Prostate gland (tissue), 2 donors: ENCODE data around the gene MED16. TPM values are rescaled to one million over a fixed set of nuclear protein-coding genes. Genes with fewer than 3 reads are reported as not detected.
"Not testable (repeated sequence)": the region's sequence is repeated elsewhere in the genome, so short reads cannot be mapped to it uniquely, and the experiment has no call there.

Source experiments
- DNase-seq: peaks from one replicate; pipeline ENCODE4 v3.0.0-alpha.2; 2019; ENCODE audit warnings: low spot score
- H3K27ac ChIP-seq, 2 donors: fragments of 200-600 bp; sonication (generic); 2 replicates each; pipeline ENCODE4 v1.5.1; 2017 to 2019
- H3K27me3 ChIP-seq: fragments of 200-600 bp; sonication (generic); replicated peaks from 2 replicates; pipeline ENCODE4 v1.5.1; 2019; ENCODE audit not compliant: insufficient read depth
- H3K36me3 ChIP-seq, 2 donors: fragments of 200-600 bp; sonication (generic); 1 replicate in 1 of 2; 2 replicates in 1 of 2; pipeline versions ENCODE4 v1.5.1 to v1.8.1; 2017 to 2019
- H3K4me1 ChIP-seq: fragments of 200-600 bp; sonication (generic); replicated peaks from 2 replicates; pipeline ENCODE4 v1.5.1; 2019
- H3K4me3 ChIP-seq, 2 donors: fragments of 200-600 bp; sonication (generic); 2 replicates each; pipeline ENCODE4 v1.5.1; 2017 to 2019
- H3K9me3 ChIP-seq: fragments of 200-600 bp; sonication (generic); 2 replicates; pipeline ENCODE4 v1.5.1; 2017
- POLR2A ChIP-seq: fragments of 450-650 bp; IDR thresholded peaks from one replicate; pipeline ENCODE4 v1.6.1; 2016; ENCODE audit warnings: antibody characterized with exemption, mild to moderate bottlenecking
- POLR2AphosphoS5 ChIP-seq: sonication (generic); formaldehyde crosslinking; IDR thresholded peaks from one replicate; pipeline ENCODE4 v1.6.1; 2017; ENCODE audit warnings: antibody characterized with exemption
- WGBS: methylation state at CpG from one replicate; pipeline ENCODE4 v1.1.5; 2018; 5-methylcytosine and 5-hydroxymethylcytosine counted together
- intact Hi-C: fragments of 100-400 bp; cut with DNase I; formaldehyde crosslinking; loops from one replicate; pipeline ENCODE4 v1.14.2; 2022
- total RNA-seq, 2 donors: library from RNA; depleted of rRNA; stranded (reverse); fragments of >200 nt; gene quantifications; one replicate each; pipeline ENCODE4 v1.1.0, GENCODE V29; 2016
- TF ChIP-seq, protein P1 (sequence below), 4 experiments: fragments of 200-600 bp in 2 of 4; fragments of 450-650 bp in 2 of 4; sonication (generic) in 2 of 4; IDR thresholded peaks; 1 replicate in 3 of 4; 2 replicates in 1 of 4; pipeline ENCODE4 v1.5.1; 2016 to 2019; ENCODE audit warnings: antibody characterized with exemption in 4 of 4, mild to moderate bottlenecking in 2 of 4, moderate library complexity in 2 of 4

The MED16 gene
- total RNA-seq, 2 donors from 2014 or later, result 65.1 to 114 TPM

GRCh38 chr19:852136-853013, 40.6 kb downstream of the MED16 start, which contains the start of gene ELANE:
Gene ELANE (plus strand): TSS chr19:852303. CDS start chr19:852329, 26 bp downstream.
- Histone ChIP-seq H3K36me3 (no peaks in the 10 kb centered on the region), H3K4me3 (no peak within 1 kb of the TSS), H3K4me1 (peaks cover 4% of the 10 kb centered on the region), H3K27me3 (peaks cover 6% of the 10 kb centered on the region), H3K27ac (peak within 1 kb of the TSS; percentile 55 to 64), H3K9me3 (no peaks in the 10 kb centered on the region)
- DNase-seq, result no peak
- TF ChIP-seq, protein P1, sequence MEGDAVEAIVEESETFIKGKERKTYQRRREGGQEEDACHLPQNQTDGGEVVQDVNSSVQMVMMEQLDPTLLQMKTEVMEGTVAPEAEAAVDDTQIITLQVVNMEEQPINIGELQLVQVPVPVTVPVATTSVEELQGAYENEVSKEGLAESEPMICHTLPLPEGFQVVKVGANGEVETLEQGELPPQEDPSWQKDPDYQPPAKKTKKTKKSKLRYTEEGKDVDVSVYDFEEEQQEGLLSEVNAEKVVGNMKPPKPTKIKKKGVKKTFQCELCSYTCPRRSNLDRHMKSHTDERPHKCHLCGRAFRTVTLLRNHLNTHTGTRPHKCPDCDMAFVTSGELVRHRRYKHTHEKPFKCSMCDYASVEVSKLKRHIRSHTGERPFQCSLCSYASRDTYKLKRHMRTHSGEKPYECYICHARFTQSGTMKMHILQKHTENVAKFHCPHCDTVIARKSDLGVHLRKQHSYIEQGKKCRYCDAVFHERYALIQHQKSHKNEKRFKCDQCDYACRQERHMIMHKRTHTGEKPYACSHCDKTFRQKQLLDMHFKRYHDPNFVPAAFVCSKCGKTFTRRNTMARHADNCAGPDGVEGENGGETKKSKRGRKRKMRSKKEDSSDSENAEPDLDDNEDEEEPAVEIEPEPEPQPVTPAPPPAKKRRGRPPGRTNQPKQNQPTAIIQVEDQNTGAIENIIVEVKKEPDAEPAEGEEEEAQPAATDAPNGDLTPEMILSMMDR (IDR thresholded peaks at IDR 0.05), result no peak
- TF ChIP-seq POLR2AphosphoS5 (no peak), POLR2A (no peak)
- intact Hi-C loops, result no loop called here
- 72% methylated on average over 37 of the region's 55 CpGs for WGBS

- peaks cover 4% of the 10 kb centered on the region for H3K4me1 ChIP-seq
- no peaks in the 10 kb centered on the region for H3K36me3 ChIP-seq
- peak overlapping the region; percentile 55 to 64 for H3K27ac ChIP-seq
- WGBS, result 52% methylated on average over 8 of the region's 13 CpGs
- H3K9me3 ChIP-seq, result no peaks in the 10 kb centered on the region
- no peak overlapping the region for H3K4me3 ChIP-seq
- intact Hi-C loops, result no loop called here
- TF ChIP-seq, protein P1 (IDR thresholded peaks at IDR 0.05), result no peak
- TF ChIP-seq POLR2AphosphoS5, result no peak
- no peak for TF ChIP-seq POLR2A
- no peak for DNase-seq
- peaks cover 6% of the 10 kb centered on the region for H3K27me3 ChIP-seq
Measured at GRCh38 chr19:850979-851335, 42.0 kb downstream of the MED16 start.

DNA sequence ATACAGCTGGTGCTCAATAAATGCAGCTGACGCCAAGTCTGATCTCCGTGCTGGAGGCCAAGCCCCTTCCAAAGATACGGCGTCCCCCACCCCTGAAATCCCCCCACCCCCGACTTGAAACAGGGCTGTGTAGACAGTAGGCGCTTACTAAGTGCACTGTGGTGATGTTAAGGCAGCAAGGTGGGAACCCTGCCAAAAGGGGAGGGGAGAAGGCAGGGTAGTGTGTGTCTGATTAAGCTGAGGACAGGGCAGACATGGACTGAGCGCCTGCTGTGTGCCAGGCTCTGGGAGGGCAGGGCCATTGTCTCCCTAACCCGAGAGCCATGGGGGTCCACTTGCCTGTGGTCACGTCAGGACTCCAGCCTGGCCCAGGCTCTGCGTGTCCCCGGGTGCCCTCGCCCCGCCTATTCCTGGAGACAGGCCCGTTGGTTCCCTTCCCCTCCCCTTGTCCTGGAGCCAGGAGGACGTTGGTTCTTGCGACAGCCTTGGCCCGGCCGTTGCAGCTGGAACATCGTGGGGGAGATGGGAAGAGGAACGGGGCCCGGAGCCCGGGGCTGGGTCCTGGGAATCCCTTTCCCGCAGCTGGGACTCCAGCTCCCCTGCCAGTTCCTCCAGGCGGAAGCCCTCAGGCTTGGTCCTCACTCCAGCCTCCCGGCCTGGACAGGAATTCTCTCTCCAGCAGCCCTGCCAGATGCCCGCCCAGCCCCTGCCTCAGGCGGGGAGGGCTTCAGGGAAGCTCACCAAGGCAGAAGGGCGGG, 42.6 kb downstream of the MED16 start:
- intact Hi-C loops, result no loop called here
- no peak for TF ChIP-seq POLR2A
- TF ChIP-seq POLR2AphosphoS5, result peak; percentile 84
- peak; percentile 81 for DNase-seq
- Histone ChIP-seq H3K9me3 (no peaks in the 10 kb centered on the region), H3K27ac (peak overlapping the region; percentile 55 to 64), H3K4me3 (no peak overlapping the region), H3K27me3 (peaks cover 6% of the 10 kb centered on the region), H3K36me3 (no peaks in the 10 kb centered on the region), H3K4me1 (peaks cover 4% of the 10 kb centered on the region)
- 19% methylated on average over 27 of the region's 28 CpGs for WGBS

GRCh38 chr19:849195-849594, 43.8 kb downstream of the MED16 start:
- H3K36me3 ChIP-seq, H3K9me3 ChIP-seq, H3K4me3 ChIP-seq, H3K27ac ChIP-seq, DNase-seq, H3K27me3 ChIP-seq, H3K4me1 ChIP-seq, intact Hi-C loops: not testable (repeated sequence)
- WGBS, result 72% methylated on average over 8 of the region's 8 CpGs

GRCh38 chr19:848386-848921, 44.5 kb downstream of the MED16 start:
- no peak overlapping the region for H3K4me3 ChIP-seq
- DNase-seq, result no peak
- H3K27me3 ChIP-seq, result peaks cover 12% of the 10 kb centered on the region
- H3K4me1 ChIP-seq, result peaks cover 4% of the 10 kb centered on the region
- TF ChIP-seq POLR2A (no peak), POLR2AphosphoS5 (no peak)
- TF ChIP-seq, protein P1 (IDR thresholded peaks at IDR 0.05), result no peak
- intact Hi-C loops, result no loop called here
- H3K9me3 ChIP-seq, result no peaks in the 10 kb centered on the region
- no peak overlapping the region for H3K27ac ChIP-seq
- no peaks in the 10 kb centered on the region for H3K36me3 ChIP-seq
- WGBS, result 41% methylated on average over 12 of the region's 12 CpGs
